Measurements from ENCODE around the gene LRRC26. TPM values are rescaled to one million over a fixed set of nuclear protein-coding genes. Genes with fewer than 3 reads are reported as not detected.

The LRRC26 gene
- total and polyA plus RNA-seq, 2 of the 13 experiments (the other 11 are each of a cell fraction or from before 2014, with no cell fraction given): not detected

GRCh38 chr9:137213160-137214060, 43.6 kb upstream of the LRRC26 start:
- Histone ChIP-seq H3K27ac (ENCODE audit: extremely low read length, insufficient read depth, low read length) (no peak overlapping the region), H3K36me3 (replicated peaks in 1 of 2; ENCODE audit: control insufficient read depth in 1 of 2, insufficient read depth in 2 of 2, low read length in 2 of 2) (no peaks in the 10 kb centered on the region; a peak in 1 of 5 replicates), H3K79me2 (ENCODE audit: insufficient read depth, low read length) (peaks cover under 1% of the 10 kb centered on the region), H3K4me1 (ENCODE audit: insufficient read depth, low read length) (peaks cover 16% of the 10 kb centered on the region), H3K9ac (ENCODE audit: insufficient read depth, low read depth, low read length) (no peak overlapping the region), H3K4me3 (replicated peaks in 1 of 3; ENCODE audit: insufficient read depth in 1 of 3, low read depth in 2 of 3, low read length in 3 of 3) (no peak overlapping the region), H3K27me3 (ENCODE audit: control insufficient read depth in 1 of 2, insufficient read depth in 2 of 2, low read length in 2 of 2) (no peaks in the 10 kb centered on the region), H4K20me1 (ENCODE audit: insufficient read depth, low read length) (no peaks in the 10 kb centered on the region), H2AFZ (ENCODE audit: low read length) (no peak overlapping the region), H3K4me2 (ENCODE audit: low read depth, low read length) (no peak overlapping the region), H3K9me3 (ENCODE audit: low read length) (no peaks in the 10 kb centered on the region)
- ChIA-PET CTCF (ENCODE audit: low intra/inter-chr PET ratio, low total read pairs) (no interaction called here), POLR2A (no interaction called here)
- BruUV-seq (replicated peaks): no TSS peak
- in situ Hi-C loops (cut with HindIII; ENCODE audit: extremely low pct_ligation_motif_present, low pct_unique_long_range_greater_than_20kb): no loop called here
- no peak for ATAC-seq
- no peak for DNase-seq (ENCODE audit: low spot score)
- no peak for FAIRE-seq
- whole genome bisulfite sequencing (ENCODE audit: low lambda C conversion rate): 95% methylated on average over 28 of the region's 49 CpGs
- intact Hi-C loops (cut with micrococcal nuclease; ENCODE audit: unreplicated experiment): no loop called here
- TF ChIP-seq, protein P1, sequence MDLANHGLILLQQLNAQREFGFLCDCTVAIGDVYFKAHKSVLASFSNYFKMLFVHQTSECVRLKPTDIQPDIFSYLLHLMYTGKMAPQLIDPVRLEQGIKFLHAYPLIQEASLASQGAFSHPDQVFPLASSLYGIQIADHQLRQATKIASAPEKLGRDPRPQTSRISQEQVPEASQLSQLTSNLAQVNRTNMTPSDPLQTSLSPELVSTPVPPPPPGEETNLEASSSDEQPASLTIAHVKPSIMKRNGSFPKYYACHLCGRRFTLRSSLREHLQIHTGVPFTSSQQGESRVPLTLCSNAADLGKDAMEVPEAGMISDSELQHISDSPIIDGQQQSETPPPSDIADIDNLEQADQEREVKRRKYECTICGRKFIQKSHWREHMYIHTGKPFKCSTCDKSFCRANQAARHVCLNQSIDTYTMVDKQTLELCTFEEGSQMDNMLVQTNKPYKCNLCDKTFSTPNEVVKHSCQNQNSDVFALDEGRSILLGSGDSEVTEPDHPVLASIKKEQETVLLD (CRISPR knock-in tag; IDR thresholded peaks at IDR 0.05; ENCODE audit: low read depth): no peak
- TF ChIP-seq ZNF839 (CRISPR knock-in tag; IDR thresholded peaks at IDR 0.05; ENCODE audit: borderline replicate concordance): 0 out of 2 replicates have a peak, but pooled peaks have one; percentile 59
- TF ChIP-seq ZNF331 (CRISPR knock-in tag; IDR thresholded peaks at IDR 0.05): no peak
- no peak for TF ChIP-seq E2F1 (CRISPR knock-in tag; IDR thresholded peaks at IDR 0.05)
- TF ChIP-seq AKAP8 (CRISPR knock-in tag; IDR thresholded peaks at IDR 0.05): no peak
- TF ChIP-seq ARHGAP35 (CRISPR knock-in tag; IDR thresholded peaks at IDR 0.05; ENCODE audit: borderline replicate concordance): no peak
- no peak for TF ChIP-seq ZNF615 (CRISPR knock-in tag; IDR thresholded peaks at IDR 0.05; ENCODE audit: borderline replicate concordance)
- TF ChIP-seq XBP1 (CRISPR knock-in tag; IDR thresholded peaks at IDR 0.05): no peak
- TF ChIP-seq, protein P2, sequence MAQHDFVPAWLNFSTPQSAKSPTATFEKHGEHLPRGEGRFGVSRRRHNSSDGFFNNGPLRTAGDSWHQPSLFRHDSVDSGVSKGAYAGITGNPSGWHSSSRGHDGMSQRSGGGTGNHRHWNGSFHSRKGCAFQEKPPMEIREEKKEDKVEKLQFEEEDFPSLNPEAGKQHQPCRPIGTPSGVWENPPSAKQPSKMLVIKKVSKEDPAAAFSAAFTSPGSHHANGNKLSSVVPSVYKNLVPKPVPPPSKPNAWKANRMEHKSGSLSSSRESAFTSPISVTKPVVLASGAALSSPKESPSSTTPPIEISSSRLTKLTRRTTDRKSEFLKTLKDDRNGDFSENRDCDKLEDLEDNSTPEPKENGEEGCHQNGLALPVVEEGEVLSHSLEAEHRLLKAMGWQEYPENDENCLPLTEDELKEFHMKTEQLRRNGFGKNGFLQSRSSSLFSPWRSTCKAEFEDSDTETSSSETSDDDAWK (CRISPR knock-in tag; IDR thresholded peaks at IDR 0.05): no peak
- TF ChIP-seq SALL1 (CRISPR knock-in tag; IDR thresholded peaks at IDR 0.05): no peak
- TF ChIP-seq, protein P3, sequence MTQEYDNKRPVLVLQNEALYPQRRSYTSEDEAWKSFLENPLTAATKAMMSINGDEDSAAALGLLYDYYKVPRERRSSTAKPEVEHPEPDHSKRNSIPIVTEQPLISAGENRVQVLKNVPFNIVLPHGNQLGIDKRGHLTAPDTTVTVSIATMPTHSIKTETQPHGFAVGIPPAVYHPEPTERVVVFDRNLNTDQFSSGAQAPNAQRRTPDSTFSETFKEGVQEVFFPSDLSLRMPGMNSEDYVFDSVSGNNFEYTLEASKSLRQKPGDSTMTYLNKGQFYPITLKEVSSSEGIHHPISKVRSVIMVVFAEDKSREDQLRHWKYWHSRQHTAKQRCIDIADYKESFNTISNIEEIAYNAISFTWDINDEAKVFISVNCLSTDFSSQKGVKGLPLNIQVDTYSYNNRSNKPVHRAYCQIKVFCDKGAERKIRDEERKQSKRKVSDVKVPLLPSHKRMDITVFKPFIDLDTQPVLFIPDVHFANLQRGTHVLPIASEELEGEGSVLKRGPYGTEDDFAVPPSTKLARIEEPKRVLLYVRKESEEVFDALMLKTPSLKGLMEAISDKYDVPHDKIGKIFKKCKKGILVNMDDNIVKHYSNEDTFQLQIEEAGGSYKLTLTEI (CRISPR knock-in tag; conservative IDR thresholded peaks at IDR 0.05): no peak
- TF ChIP-seq ZNF687 (CRISPR knock-in tag; IDR thresholded peaks at IDR 0.05): peak; percentile 30
- TF ChIP-seq STAG1 (CRISPR knock-in tag; IDR thresholded peaks at IDR 0.05): peak; percentile 57

Measured in HepG2 (cell line).